Measurements from ENCODE around the gene SLC9A6. TPM values are rescaled to one million over a fixed set of nuclear protein-coding genes. Genes with fewer than 3 reads are reported as not detected.

SLC9A6 gene
- total RNA-seq, 1 donor from 2014 or later: 10.7 TPM

DNA sequence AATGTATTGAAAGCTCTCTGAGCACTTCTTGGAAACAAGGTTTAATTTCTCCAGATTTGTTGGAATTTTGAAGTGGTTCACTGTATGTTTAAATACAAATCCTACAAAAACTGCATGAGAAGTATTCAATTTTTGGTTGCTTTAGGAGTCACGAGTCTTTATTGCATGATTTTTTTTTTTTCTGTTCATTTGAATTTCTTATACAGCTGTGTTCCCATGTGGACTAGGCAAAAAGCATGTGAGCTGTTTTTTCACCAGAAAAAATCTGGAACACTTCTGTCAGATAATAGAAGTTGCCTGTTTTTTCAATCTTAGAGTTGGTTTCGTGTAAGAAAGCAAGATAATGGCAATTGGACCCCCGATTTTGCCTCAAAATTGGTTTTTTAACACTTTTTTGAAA is 66.4 kb downstream of the SLC9A6 start:
- intact Hi-C loops (cut with micrococcal nuclease): no loop called here
- H3K9me3 Mint-ChIP-seq: no peaks in the 10 kb centered on the region
- no peaks in the 10 kb centered on the region for H3K27me3 Mint-ChIP-seq (ENCODE audit: low read depth)
- peaks cover 3% of the 10 kb centered on the region for H3K4me1 Mint-ChIP-seq (ENCODE audit: low read depth)
- DNase-seq (ENCODE audit: low spot score): no peak
- H3K4me3 Mint-ChIP-seq (ENCODE audit: low read depth): no peak overlapping the region
- H3K27ac Mint-ChIP-seq: no peak overlapping the region
- H3K36me3 Mint-ChIP-seq (ENCODE audit: low read depth): no peaks in the 10 kb centered on the region

DNA sequence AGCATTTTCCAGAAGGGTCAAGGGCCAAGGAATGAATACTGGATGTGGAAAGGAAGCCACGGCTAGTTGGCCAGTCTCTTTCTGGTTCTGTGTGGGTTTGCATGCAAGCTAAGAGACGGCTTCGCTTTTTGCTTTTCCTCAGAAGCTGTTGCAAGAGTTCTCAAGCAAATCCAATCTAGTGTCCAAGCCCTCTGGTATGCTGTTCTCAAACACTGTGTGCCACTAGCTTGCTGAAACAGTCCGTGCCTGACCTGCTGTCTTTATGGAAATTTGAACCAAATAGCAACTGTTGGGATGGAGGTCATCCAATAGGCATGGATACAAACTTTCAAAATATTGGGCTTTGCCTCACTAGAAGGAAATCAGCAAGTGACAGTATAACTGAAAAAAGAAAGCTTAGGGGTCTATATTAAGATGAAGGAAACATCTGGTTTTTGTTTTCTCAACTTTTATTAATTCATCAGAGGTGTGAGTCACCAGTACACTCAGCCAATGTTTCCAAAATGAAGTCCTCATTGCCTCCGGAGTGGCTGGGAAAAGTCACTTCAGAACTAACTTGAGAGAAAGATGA is 70.5 kb downstream of the SLC9A6 start:
- Mint-ChIP-seq H3K9me3 (no peaks in the 10 kb centered on the region), H3K36me3 (ENCODE audit: low read depth) (no peaks in the 10 kb centered on the region), H3K27me3 (ENCODE audit: low read depth) (no peaks in the 10 kb centered on the region), H3K4me3 (ENCODE audit: low read depth) (no peak overlapping the region), H3K4me1 (ENCODE audit: low read depth) (peaks cover 3% of the 10 kb centered on the region), H3K27ac (no peak overlapping the region)
- intact Hi-C loops (cut with micrococcal nuclease): no loop called here
- no peak for DNase-seq (ENCODE audit: low spot score)

DNA sequence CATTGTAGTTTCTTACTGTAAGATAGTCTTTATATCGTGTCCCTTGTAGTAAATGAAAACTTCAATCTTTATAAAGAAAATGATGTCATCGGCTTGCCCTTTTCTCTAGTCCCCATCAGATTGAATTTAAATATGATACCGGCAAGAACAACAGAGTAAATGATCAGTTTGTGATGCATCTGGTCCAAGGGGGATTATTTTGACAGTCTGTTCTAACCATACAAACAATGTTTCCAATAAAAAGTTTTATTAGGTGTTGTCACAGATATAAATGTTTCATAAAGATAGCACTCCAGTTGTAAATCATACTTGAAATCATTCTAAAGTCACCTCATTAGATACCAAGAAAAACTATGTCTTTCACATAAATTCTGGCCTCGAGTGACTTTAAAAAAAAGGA is 72.3 kb downstream of the SLC9A6 start:
- peaks cover 3% of the 10 kb centered on the region for H3K4me1 Mint-ChIP-seq (ENCODE audit: low read depth)
- intact Hi-C loops (cut with micrococcal nuclease): no loop called here

DNA sequence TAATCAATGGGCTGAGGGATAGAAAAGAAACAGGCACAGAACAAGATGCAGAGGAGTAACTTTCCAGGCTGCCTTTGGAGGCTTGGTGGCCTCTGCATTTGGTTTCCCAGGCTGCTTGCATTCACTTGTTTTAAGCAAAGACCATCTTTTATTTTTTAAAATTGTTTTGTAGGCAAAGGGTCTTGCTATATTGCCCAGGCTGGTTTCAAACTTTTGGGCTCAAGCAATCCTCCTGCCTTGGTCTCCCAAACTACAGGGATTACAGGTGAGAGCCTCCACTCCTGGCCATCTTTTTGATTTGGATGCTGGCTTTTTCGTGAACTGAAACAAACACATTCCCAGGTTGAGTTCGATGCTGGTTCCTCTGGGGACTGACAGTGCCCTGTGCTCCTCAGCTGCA is 74.1 kb downstream of the SLC9A6 start:
- intact Hi-C loops (cut with micrococcal nuclease): no loop called here
- Mint-ChIP-seq H3K27me3 (ENCODE audit: low read depth) (peaks cover 2% of the 10 kb centered on the region), H3K27ac (no peak overlapping the region), H3K9me3 (no peaks in the 10 kb centered on the region), H3K36me3 (ENCODE audit: low read depth) (no peaks in the 10 kb centered on the region), H3K4me3 (ENCODE audit: low read depth) (no peak overlapping the region), H3K4me1 (ENCODE audit: low read depth) (peaks cover 3% of the 10 kb centered on the region)
- no peak for DNase-seq (ENCODE audit: low spot score)

More for the DNA sequence above, 72.3 kb downstream of the SLC9A6 start:
- no peaks in the 10 kb centered on the region for H3K9me3 Mint-ChIP-seq
- no peaks in the 10 kb centered on the region for H3K36me3 Mint-ChIP-seq (ENCODE audit: low read depth)
- no peaks in the 10 kb centered on the region for H3K27me3 Mint-ChIP-seq (ENCODE audit: low read depth)
- H3K27ac Mint-ChIP-seq: no peak overlapping the region
- no peak overlapping the region for H3K4me3 Mint-ChIP-seq (ENCODE audit: low read depth)
- DNase-seq (ENCODE audit: low spot score): no peak

DNA sequence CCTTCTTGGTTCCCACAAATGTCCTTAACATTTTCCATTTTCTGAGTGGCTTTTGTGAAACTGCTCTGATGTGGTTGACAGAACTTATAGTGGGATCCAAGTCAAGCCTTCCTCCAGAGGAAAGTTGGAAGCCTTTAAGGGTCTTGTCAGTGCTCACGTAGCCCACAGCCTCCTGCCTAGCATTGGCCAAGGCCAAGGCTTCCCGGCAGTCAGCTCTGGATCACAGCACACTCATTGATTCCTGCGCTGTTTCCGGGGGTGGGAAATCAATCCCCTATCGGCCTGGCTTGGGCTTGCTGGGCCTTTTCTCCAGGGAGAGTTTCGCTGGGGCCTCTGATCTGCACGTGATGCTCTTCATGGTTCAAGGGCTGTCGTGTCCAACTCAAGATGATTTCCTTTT is 76.1 kb downstream of the SLC9A6 start:
- no peaks in the 10 kb centered on the region for H3K9me3 Mint-ChIP-seq

DNA sequence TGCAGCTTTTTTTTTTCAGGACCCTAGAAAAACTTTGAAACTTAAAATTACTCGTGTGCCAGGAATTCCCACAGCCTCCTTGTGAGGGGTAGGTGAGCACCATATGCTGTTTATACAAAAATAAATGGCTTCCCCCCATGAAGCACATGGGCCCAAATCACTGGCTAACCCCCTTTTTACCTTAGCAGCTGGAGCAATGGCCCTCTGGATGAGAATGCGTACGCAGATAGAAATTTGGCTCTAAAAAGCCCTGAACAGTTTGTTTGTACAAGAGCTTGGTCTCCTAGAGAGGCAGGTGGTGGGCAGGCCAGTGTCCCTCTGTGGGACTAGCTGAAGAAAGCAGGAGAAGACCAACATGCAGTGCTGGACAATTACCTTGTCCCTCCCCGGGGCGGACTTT is 76.5 kb downstream of the SLC9A6 start:
- H3K36me3 Mint-ChIP-seq (ENCODE audit: low read depth): no peaks in the 10 kb centered on the region
- H3K9me3 Mint-ChIP-seq: no peaks in the 10 kb centered on the region
- intact Hi-C loops (cut with micrococcal nuclease): no loop called here
- no peak overlapping the region for H3K4me3 Mint-ChIP-seq (ENCODE audit: low read depth)
- no peak overlapping the region for H3K27ac Mint-ChIP-seq
- no peak for DNase-seq (ENCODE audit: low spot score)
- peaks cover 3% of the 10 kb centered on the region for H3K27me3 Mint-ChIP-seq (ENCODE audit: low read depth)
- peaks cover 7% of the 10 kb centered on the region for H3K4me1 Mint-ChIP-seq (ENCODE audit: low read depth)

More for the DNA sequence above, 76.1 kb downstream of the SLC9A6 start:
- DNase-seq (ENCODE audit: low spot score): no peak
- no peaks in the 10 kb centered on the region for H3K36me3 Mint-ChIP-seq (ENCODE audit: low read depth)
- peaks cover 10% of the 10 kb centered on the region for H3K4me1 Mint-ChIP-seq (ENCODE audit: low read depth)
- intact Hi-C loops (cut with micrococcal nuclease): no loop called here
- H3K27ac Mint-ChIP-seq: no peak overlapping the region
- no peak overlapping the region for H3K4me3 Mint-ChIP-seq (ENCODE audit: low read depth)
- peaks cover 2% of the 10 kb centered on the region for H3K27me3 Mint-ChIP-seq (ENCODE audit: low read depth)

DNA sequence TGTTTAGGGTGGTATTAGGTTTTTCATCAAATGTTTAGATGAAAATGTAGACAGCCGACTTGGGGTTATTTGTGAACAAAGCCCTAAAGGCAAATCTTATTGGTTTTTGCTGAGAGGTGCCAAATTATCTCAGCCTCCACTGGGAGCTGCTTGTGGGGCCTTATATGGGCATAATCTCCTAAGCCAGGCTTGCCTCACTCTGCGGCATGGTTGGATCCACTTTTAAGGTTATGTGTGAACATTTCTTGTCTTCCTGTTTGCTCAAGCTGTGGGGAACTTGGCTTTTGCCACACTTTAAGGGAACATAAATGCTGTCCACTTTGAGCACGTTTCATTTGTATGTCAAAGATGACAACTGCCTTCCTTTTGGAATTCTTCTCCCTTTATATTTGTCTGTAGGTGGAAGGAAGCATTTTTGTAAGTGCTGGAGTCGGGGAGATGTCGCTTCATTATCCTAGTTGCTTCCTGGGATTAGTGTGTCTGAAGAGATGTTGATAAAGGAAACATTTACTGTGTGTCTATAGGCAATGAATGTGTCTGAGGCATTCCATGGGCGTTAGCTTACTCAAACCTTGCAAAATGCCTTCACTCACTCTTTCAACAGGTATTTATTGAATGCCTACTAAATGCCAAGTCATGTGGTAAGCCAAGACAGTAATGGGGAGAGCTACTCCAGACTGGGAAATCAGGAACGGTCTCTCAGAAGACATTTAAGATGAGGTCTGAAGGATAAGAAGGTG is 78.3 kb downstream of the SLC9A6 start:
- DNase-seq (ENCODE audit: low spot score): no peak
- H3K4me3 Mint-ChIP-seq (ENCODE audit: low read depth): no peak overlapping the region
- H3K27me3 Mint-ChIP-seq (ENCODE audit: low read depth): peaks cover 5% of the 10 kb centered on the region
- no peaks in the 10 kb centered on the region for H3K9me3 Mint-ChIP-seq
- H3K27ac Mint-ChIP-seq: no peak overlapping the region
- no peaks in the 10 kb centered on the region for H3K36me3 Mint-ChIP-seq (ENCODE audit: low read depth)
- H3K4me1 Mint-ChIP-seq (ENCODE audit: low read depth): peaks cover 7% of the 10 kb centered on the region
- intact Hi-C loops (cut with micrococcal nuclease): no loop called here

DNA sequence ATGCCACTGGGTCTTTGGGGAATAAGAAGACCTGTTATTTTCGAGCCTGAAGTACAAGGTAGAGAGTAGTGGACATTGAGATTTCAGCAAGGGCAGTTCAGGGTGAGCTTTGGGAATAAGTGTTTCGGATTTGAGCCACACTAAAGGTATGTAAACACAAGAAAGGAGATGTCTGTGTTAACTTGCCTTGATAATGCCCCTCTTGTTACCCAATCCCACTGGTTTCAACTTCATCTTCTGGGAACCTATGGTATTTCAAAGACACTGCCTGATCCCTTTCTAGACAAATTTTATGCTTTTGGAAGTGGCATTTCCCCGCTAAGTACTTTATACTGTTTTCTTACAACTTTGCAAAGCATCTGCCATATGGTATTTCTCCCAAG is 79.4 kb downstream of the SLC9A6 start:
- no peak overlapping the region for H3K4me3 Mint-ChIP-seq (ENCODE audit: low read depth)
- intact Hi-C loops (cut with micrococcal nuclease): no loop called here
- H3K27me3 Mint-ChIP-seq (ENCODE audit: low read depth): peaks cover 5% of the 10 kb centered on the region

DNA sequence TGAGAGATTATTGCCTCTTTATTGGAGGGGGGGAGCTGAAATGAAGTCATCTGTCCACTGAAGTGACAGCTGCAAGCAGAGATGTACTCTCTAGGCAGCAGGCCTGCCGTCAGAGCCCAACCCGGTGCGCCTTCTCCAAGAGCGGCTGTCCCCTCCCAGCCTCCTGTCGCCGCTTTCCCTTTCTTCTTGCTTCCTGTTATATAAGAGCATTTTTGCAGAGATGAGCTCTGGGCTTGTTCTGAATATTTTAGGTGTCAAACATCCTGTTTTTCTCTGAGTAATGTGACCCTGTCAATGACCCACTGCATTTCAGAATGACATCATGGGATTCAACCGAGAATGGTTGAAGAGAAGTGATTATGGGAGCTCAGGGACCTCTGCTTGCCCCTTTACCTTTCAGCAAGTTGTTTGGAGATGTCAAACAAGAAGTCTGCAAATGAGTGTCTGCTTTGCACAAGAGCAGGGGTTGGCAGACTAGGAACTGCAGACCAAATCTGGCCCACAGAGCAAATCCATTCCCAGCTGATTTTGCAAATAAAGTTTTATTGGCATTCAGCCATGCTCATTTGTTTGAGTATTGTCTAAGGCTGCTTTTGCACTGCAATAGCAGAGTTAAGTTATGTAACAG is 79.9 kb downstream of the SLC9A6 start:
- no peak overlapping the region for H3K4me3 Mint-ChIP-seq (ENCODE audit: low read depth)
- peaks cover 5% of the 10 kb centered on the region for H3K27me3 Mint-ChIP-seq (ENCODE audit: low read depth)
- H3K27ac Mint-ChIP-seq: no peak overlapping the region
- H3K9me3 Mint-ChIP-seq: no peaks in the 10 kb centered on the region
- peaks cover 10% of the 10 kb centered on the region for H3K4me1 Mint-ChIP-seq (ENCODE audit: low read depth)
- intact Hi-C loops (cut with micrococcal nuclease): no loop called here
- no peaks in the 10 kb centered on the region for H3K36me3 Mint-ChIP-seq (ENCODE audit: low read depth)
- DNase-seq (ENCODE audit: low spot score): peak; percentile 9

More for the DNA sequence above, 79.4 kb downstream of the SLC9A6 start:
- Mint-ChIP-seq H3K4me1 (ENCODE audit: low read depth) (peaks cover 8% of the 10 kb centered on the region), H3K27ac (no peak overlapping the region), H3K36me3 (ENCODE audit: low read depth) (no peaks in the 10 kb centered on the region), H3K9me3 (no peaks in the 10 kb centered on the region)
- DNase-seq (ENCODE audit: low spot score): no peak

DNA sequence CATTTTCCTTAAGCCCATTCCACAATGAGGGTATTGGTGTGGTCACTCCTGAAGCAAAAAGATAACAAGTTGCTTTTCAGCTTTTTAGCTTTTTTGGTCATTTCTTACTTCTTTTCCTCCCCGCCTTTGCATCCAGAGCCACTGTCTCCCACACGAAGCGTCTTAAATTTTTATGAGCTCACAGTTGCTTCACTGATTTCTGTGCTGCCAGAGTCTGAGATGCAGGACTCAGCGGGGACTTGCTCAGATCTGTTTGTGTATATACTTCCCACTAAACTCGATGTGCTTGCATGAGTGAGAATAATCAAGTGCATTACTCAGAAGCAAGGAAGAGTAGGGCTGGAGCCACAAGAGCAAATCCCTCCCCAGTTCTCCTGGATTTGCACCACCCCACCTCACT is 81.9 kb downstream of the SLC9A6 start:
- H3K4me3 Mint-ChIP-seq (ENCODE audit: low read depth): no peak overlapping the region
- intact Hi-C loops (cut with micrococcal nuclease): no loop called here
- no peaks in the 10 kb centered on the region for H3K9me3 Mint-ChIP-seq
- no peak overlapping the region for H3K27ac Mint-ChIP-seq
- peaks cover 5% of the 10 kb centered on the region for H3K27me3 Mint-ChIP-seq (ENCODE audit: low read depth)
- no peak for DNase-seq (ENCODE audit: low spot score)
- no peaks in the 10 kb centered on the region for H3K36me3 Mint-ChIP-seq (ENCODE audit: low read depth)
- peaks cover 19% of the 10 kb centered on the region for H3K4me1 Mint-ChIP-seq (ENCODE audit: low read depth)

DNA sequence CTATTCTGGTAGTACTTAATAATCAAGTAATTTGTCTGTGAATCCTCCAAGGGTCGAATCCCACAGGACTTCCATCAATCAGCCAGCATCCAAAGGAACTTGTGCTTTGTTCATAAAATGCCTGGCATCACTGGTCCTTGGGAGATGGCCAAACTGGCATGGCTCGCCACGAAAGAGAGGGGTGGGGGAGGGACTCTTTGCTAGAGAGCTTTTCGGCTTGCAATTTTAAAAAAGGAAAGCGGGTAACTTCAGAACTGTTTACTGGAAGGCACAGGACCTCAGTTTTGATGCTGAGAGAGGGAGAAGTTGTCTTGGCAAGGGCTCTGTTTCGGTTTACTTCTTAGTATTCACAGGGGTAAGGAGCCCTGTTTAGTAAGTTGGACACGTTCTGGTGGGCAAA is 82.7 kb downstream of the SLC9A6 start:
- no peak overlapping the region for H3K27ac Mint-ChIP-seq
- H3K9me3 Mint-ChIP-seq: no peaks in the 10 kb centered on the region
- peaks cover 5% of the 10 kb centered on the region for H3K27me3 Mint-ChIP-seq (ENCODE audit: low read depth)
- no peak overlapping the region for H3K4me3 Mint-ChIP-seq (ENCODE audit: low read depth)
- intact Hi-C loops (cut with micrococcal nuclease): no loop called here
- DNase-seq (ENCODE audit: low spot score): no peak
- H3K36me3 Mint-ChIP-seq (ENCODE audit: low read depth): no peaks in the 10 kb centered on the region
- H3K4me1 Mint-ChIP-seq (ENCODE audit: low read depth): peaks cover 19% of the 10 kb centered on the region

DNA sequence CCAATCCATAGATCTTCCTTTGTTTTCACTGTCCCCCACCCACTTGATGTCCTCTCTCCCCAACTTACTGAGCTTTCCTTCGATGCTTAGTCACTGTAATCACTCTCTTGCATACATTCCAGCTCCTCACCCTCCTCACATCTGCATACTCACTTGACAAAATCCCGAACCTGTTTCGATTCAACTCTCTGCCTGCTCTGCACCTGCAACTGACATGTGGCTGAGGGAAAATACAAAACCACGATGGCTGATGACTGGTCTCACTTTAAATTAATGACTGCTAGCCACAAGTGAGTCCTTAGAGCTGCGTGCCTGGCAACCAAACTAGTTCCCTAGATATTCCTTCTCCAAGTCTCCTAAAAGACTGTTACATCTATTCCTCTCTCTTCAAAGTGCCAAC is 91.7 kb downstream of the SLC9A6 start:
- Mint-ChIP-seq H3K27ac (no peak overlapping the region), H3K27me3 (ENCODE audit: low read depth) (peaks cover 32% of the 10 kb centered on the region), H3K4me1 (ENCODE audit: low read depth) (no peaks in the 10 kb centered on the region), H3K9me3 (no peaks in the 10 kb centered on the region), H3K4me3 (ENCODE audit: low read depth) (no peak overlapping the region), H3K36me3 (ENCODE audit: low read depth) (no peaks in the 10 kb centered on the region)
- intact Hi-C loops (cut with micrococcal nuclease): no loop called here
- DNase-seq (ENCODE audit: low spot score): no peak

DNA sequence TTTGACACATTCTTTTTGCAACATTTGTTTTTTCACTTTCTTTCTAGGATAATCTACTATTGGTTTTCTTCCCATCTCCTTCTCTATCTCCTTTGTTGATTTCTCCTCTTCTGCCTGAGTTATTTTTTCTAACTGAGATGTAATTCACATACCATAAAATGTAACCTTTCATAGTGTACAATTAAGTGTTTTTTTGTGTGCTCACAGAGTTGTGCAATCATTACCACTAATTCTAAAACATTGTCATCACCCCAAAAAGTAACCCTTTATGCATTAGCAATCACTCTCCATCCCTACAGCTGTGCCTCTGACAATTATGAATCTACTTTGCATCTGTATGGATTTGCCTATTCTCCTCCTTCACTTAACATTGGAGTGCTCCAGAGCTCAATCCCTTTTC is 95.5 kb downstream of the SLC9A6 start:
- Mint-ChIP-seq H3K27me3 (ENCODE audit: low read depth) (peaks cover 30% of the 10 kb centered on the region), H3K9me3 (no peaks in the 10 kb centered on the region), H3K27ac (no peak overlapping the region), H3K4me3 (ENCODE audit: low read depth) (no peak overlapping the region), H3K4me1 (ENCODE audit: low read depth) (no peaks in the 10 kb centered on the region), H3K36me3 (ENCODE audit: low read depth) (no peaks in the 10 kb centered on the region)
- no peak for DNase-seq (ENCODE audit: low spot score)
- intact Hi-C loops (cut with micrococcal nuclease): no loop called here
